SHP77 (cell line): ENCODE results near the gene GALNT4.

Experiments
- DNase-seq, 2 experiments: peaks; one replicate each; lab custom pipeline; 2025; lab: John Stamatoyannopoulos, UW

The GALNT4 gene

GRCh38 chr12:89524541-89525304 is at the start of gene GALNT4:
Gene GALNT4, minus strand, starts transcription at chr12:89524796. Its CDS starts 247 bp downstream, at chr12:89524549.
- DNase-seq, result peak; percentile 42 to 61

GRCh38 chr12:89573051-89573810 is 48.6 kb upstream of the GALNT4 start:
- no peak for DNase-seq

GRCh38 chr12:89571491-89572195 is 47.0 kb upstream of the GALNT4 start:
- no peak for DNase-seq

GRCh38 chr12:89568484-89568883 is 43.9 kb upstream of the GALNT4 start:
- no peak for DNase-seq

DNA sequence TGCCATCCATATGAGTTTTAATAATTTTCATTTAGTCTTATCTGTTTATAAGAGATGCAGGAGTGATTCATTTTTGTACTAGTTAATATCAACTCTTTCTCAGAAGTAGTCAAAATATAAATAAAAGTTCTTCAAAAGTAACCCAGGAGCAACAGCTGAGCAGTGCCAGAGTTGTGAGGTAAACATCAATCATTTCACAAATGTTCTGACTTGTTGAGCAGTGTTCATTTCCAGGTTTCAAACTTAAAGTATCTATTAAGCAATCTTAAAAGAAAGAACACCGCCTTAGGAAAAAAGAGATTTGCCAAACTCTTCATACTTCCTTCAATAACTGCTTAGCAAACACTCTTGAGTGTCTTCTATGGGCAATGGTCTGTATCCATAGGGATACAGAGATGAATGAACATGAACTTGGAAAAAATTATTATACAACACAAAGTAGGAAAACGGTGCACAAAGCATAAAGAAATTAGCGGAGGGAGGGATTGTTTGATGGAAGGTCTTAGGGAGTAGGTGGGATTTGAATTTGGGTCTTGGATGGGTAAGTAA is 43.2 kb upstream of the GALNT4 start:
- no peak for DNase-seq

GRCh38 chr12:89566615-89567014 is 42.0 kb upstream of the GALNT4 start:
- no peak for DNase-seq

- DNase-seq, result no peak
Observed at GRCh38 chr12:89565002-89565401, 40.4 kb upstream of the GALNT4 start.

- DNase-seq, result no peak
Observed at GRCh38 chr12:89559753-89560152, 35.2 kb upstream of the GALNT4 start.

DNA sequence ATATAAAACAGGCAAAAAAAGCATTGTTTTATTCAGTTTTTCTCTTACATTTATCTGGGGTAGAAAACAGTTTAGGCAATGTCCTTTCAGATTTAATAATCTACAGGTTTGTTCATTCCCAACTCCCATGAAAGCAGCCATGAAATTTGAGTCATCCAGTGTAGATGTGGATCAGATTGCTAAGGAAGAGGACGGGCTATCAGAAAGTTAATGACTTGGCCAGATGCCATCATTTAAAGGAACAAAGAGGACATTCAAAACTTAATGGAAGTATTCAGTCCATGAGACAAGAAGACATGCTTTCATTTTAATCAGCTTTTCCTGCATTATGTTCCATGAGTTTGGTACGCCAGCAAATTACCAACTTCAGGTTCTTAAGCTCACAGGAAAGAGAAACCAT is 32.4 kb upstream of the GALNT4 start:
- DNase-seq, result no peak

GRCh38 chr12:89552376-89552775 is 27.8 kb upstream of the GALNT4 start:
- DNase-seq, result no peak

DNA sequence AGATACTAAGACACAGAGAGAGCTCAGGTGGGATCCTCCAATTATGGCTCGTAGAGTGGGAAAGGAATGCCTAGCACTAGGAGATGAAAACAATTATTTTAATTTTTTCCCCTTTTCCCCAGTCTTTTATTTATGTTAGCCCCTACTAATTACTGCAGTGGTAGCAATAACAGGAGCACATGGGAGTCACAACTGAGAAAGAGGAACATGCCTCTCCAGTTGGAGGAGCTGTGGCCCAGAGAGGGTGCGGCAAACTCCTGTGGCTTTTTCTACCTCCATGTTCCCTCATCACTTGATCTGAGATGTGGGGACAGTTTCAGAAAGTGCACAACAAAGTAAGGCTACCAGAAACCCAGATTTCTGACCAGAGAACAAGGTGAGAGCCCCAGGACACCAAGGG is 27.2 kb upstream of the GALNT4 start:
- DNase-seq, result no peak

GRCh38 chr12:89547101-89547500 is 22.5 kb upstream of the GALNT4 start:
- DNase-seq, result no peak

- no peak for DNase-seq
Observed at GRCh38 chr12:89546151-89546550, 21.6 kb upstream of the GALNT4 start.

DNA sequence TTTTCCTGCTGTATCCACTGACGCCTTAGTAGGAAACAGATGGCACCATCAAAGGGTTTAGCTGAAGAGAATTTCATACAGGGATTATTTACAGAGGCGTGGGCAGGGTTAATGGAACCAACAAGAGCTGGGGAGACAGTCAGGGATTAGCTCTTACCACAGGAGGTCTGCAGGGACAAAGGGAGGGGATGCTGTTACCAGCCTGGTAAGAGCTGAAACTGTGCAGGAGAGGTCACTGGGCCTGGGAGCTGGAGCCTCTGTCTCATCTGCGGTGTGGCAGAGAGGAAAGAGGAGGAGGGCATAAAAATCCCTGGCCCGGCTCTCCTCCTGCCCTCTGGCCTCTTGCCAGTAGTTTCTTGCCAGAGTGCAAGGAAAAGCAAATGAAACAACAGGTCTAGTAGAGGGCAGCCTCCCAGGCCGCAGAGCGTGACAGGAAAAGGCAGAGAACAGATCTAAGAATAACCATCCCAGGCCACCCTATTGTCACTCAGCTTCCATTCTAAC is 20.1 kb upstream of the GALNT4 start:
- DNase-seq, result peak; percentile 61 to 77

- no peak for DNase-seq
Observed at GRCh38 chr12:89544022-89544421, 19.4 kb upstream of the GALNT4 start.

DNA sequence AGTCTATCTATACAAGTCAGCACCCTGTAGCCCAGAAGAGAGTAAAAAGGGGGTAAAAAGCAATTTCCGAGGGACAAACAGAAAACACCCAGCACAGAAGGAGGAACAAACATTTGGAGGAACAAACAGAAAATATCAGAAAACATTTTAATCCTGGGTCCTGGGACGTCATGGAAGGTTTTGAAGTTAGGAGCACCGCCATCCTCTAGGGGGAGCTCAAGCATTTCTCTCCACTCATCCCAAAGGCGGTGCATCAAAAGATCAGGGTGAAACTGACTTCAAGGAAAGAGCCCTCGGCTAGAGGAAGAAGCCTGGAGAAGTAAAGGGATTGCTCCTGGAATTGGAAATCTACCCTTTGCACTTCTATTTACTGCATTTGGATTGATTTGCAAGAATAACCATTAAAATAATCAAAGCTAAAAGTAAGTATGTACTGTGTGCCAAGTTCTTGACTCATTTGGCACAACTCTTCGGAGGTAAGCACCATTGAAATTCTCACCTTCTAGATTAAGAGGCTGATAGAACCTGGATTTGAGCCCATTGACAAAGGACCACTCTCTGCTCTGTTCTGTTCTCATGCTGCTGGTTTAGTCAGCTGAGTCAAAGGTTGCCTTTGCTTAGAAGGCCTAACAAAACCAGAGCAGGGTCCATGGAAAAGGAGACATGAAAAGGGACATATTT is 18.5 kb upstream of the GALNT4 start:
- DNase-seq, result peak; percentile 57

DNA sequence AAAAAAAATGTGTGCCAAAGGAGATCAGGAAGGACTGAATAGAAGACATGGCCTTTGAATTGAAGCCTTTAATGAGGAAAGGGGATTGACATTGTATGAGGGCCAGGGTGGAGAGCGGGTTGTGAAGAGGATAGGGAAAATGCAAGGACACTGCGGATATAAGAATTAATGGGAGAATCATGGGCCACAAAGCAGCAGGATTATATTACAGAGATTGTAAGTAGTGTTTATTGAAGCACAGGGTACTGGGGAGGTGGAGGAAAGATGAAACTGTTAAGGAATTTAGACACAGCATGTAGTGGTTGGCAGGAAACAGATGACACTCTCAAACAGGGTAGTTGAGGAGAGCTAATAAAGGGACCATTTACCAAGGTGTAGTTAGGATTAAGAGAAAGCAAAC is 17.6 kb upstream of the GALNT4 start:
- DNase-seq, result no peak

GRCh38 chr12:89540586-89540985 is 16.0 kb upstream of the GALNT4 start:
- no peak for DNase-seq

GRCh38 chr12:89539426-89540223 is 15.0 kb upstream of the GALNT4 start:
- DNase-seq, result no peak

- DNase-seq, result no peak
Observed at GRCh38 chr12:89538897-89539296, 14.3 kb upstream of the GALNT4 start.

DNA sequence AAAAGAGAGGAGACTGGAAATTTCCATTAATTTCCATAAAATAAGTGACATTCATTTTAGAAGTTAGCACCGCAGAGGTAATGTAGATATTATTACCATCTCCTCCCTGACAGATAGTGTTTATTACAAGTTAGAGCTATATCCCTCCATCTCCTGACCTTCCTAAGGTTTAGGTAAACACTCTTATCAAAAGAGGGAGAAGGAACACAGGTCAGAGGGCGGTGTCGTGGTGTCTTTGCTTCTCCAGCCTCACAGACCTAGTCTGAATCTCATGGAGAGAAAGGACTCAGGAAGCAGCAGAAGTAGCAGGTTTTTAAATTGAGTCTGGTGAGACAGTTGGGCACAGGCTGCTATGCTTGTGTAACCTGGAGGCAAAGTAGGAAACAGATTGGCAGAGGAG is 12.8 kb upstream of the GALNT4 start:
- DNase-seq, result no peak
